Loucy (cell line): ENCODE measurements around the gene TAS1R1.

ENCODE experiments used
- H2AFZ ChIP-seq: fragments of 200-600 bp; sonication (generic); 2 replicates; pipeline ENCODE4 v1.6.0; 2016; ENCODE audit warnings: antibody characterized with exemption, mild to moderate bottlenecking, low read length, moderate library complexity
- H3F3A ChIP-seq: fragments of 200-600 bp; 2 replicates; pipeline ENCODE4 v1.6.0; 2016; ENCODE audit warnings: antibody characterized with exemption, low read depth, mild to moderate bottlenecking
- H3K27me3 ChIP-seq: fragments of 200-600 bp; sonication (generic); 2 replicates; pipeline ENCODE4 v1.6.1; 2014; ENCODE audit warnings: low read length, mild to moderate bottlenecking; ENCODE audit not compliant: insufficient read depth, poor library complexity, severe bottlenecking
- H3K36me3 ChIP-seq: fragments of 200-600 bp; sonication (generic); 2 replicates; pipeline ENCODE4 v1.6.1; 2016; ENCODE audit warnings: low read length; ENCODE audit not compliant: insufficient read depth
- H3K4me1 ChIP-seq: fragments of 200-600 bp; sonication (generic); 2 replicates; pipeline ENCODE4 v1.5.1; 2014; ENCODE audit warnings: low read length, mild to moderate bottlenecking; ENCODE audit not compliant: insufficient read depth, poor library complexity, severe bottlenecking
- H3K4me2 ChIP-seq: fragments of 200-600 bp; sonication (generic); 2 replicates; pipeline ENCODE4 v1.6.0; 2014; ENCODE audit warnings: antibody characterized with exemption, low read length, low read depth, mild to moderate bottlenecking; ENCODE audit not compliant: poor library complexity, severe bottlenecking
- H3K4me3 ChIP-seq: fragments of 200-600 bp; sonication (generic); 2 replicates; pipeline ENCODE4 v1.5.1; 2014; ENCODE audit warnings: low read length, mild to moderate bottlenecking, mixed read lengths; ENCODE audit not compliant: poor library complexity, severe bottlenecking
- H3K79me2 ChIP-seq: fragments of 200-600 bp; sonication (generic); 2 replicates; pipeline ENCODE4 v1.6.1; 2014; ENCODE audit warnings: low read length; ENCODE audit not compliant: insufficient read depth
- H3K9ac ChIP-seq: fragments of 200-600 bp; sonication (generic); 2 replicates; pipeline ENCODE4 v1.6.0; 2014; ENCODE audit warnings: mild to moderate bottlenecking, low read depth, low read length, moderate library complexity; ENCODE audit not compliant: poor library complexity, severe bottlenecking
- H3K9me2 ChIP-seq: fragments of 200-600 bp; sonication (generic); replicated peaks from 2 replicates; pipeline ENCODE4 v1.6.1; 2016; ENCODE audit warnings: low read depth, low read length, mixed read lengths
- H3K9me3 ChIP-seq: fragments of 200-600 bp; sonication (generic); 2 replicates; pipeline ENCODE4 v1.6.1; 2014; ENCODE audit warnings: mild to moderate bottlenecking, antibody characterized with exemption, low read length, low read depth; ENCODE audit not compliant: insufficient read depth
- H4K20me1 ChIP-seq: fragments of 200-600 bp; sonication (generic); 2 replicates; pipeline ENCODE4 v1.6.0; 2014; ENCODE audit warnings: antibody characterized with exemption, low read length, mild to moderate bottlenecking; ENCODE audit not compliant: insufficient read depth, poor library complexity, severe bottlenecking
- CTCF ChIP-seq: fragments of 200-600 bp; sonication (generic); conservative IDR thresholded peaks from 2 replicates; pipeline ENCODE4 v1.5.1; 2014; ENCODE audit warnings: mild to moderate bottlenecking, antibody characterized with exemption, low read length
- EZH2phosphoT487 ChIP-seq: fragments of 200-600 bp; IDR thresholded peaks from 2 replicates; pipeline ENCODE4 v1.6.1; 2018; ENCODE audit warnings: antibody characterized with exemption, mild to moderate bottlenecking, moderate library complexity, borderline replicate concordance

The TAS1R1 gene

GRCh38 chr1:6526316-6526715, 28.8 kb upstream of the TAS1R1 start:
- Histone ChIP-seq H3K4me1 (no peaks in the 10 kb centered on the region), H3F3A (no peaks in the 10 kb centered on the region), H3K9me2 (no peaks in the 10 kb centered on the region), H3K9ac (no peak overlapping the region), H3K36me3 (peaks cover 38% of the 10 kb centered on the region; the same call in 1 of the 2 replicates), H3K4me3 (no peak overlapping the region), H2AFZ (no peak overlapping the region), H3K9me3 (no peaks in the 10 kb centered on the region), H3K79me2 (no peaks in the 10 kb centered on the region), H3K27me3 (no peaks in the 10 kb centered on the region), H4K20me1 (no peaks in the 10 kb centered on the region), H3K4me2 (no peak overlapping the region)
- TF ChIP-seq CTCF, result no peak
- TF ChIP-seq EZH2phosphoT487, result no peak

GRCh38 chr1:6528492-6528891, 26.6 kb upstream of the TAS1R1 start:
- Histone ChIP-seq H2AFZ (no peak overlapping the region), H4K20me1 (no peaks in the 10 kb centered on the region), H3F3A (no peaks in the 10 kb centered on the region), H3K36me3 (peaks cover 60% of the 10 kb centered on the region; the same call in 1 of the 2 replicates), H3K79me2 (no peaks in the 10 kb centered on the region), H3K9me2 (no peaks in the 10 kb centered on the region), H3K4me2 (no peak overlapping the region), H3K4me3 (no peak overlapping the region), H3K9me3 (no peaks in the 10 kb centered on the region), H3K27me3 (no peaks in the 10 kb centered on the region), H3K4me1 (no peaks in the 10 kb centered on the region), H3K9ac (no peak overlapping the region)
- no peak for TF ChIP-seq CTCF
- TF ChIP-seq EZH2phosphoT487, result no peak

GRCh38 chr1:6530504-6531160, 24.5 kb upstream of the TAS1R1 start:
- Histone ChIP-seq H3F3A (no peaks in the 10 kb centered on the region), H3K4me2 (no peak overlapping the region), H3K27me3 (no peaks in the 10 kb centered on the region), H4K20me1 (no peaks in the 10 kb centered on the region), H3K36me3 (peaks cover 68% of the 10 kb centered on the region; the same call in 1 of the 2 replicates), H2AFZ (no peak overlapping the region), H3K9ac (no peak overlapping the region), H3K79me2 (no peaks in the 10 kb centered on the region), H3K4me3 (no peak overlapping the region), H3K9me3 (no peaks in the 10 kb centered on the region), H3K9me2 (no peaks in the 10 kb centered on the region), H3K4me1 (no peaks in the 10 kb centered on the region)
- TF ChIP-seq EZH2phosphoT487 (no peak), CTCF (no peak)
